ENCODE measurements around the gene TELO2.

Gene TELO2

DNA sequence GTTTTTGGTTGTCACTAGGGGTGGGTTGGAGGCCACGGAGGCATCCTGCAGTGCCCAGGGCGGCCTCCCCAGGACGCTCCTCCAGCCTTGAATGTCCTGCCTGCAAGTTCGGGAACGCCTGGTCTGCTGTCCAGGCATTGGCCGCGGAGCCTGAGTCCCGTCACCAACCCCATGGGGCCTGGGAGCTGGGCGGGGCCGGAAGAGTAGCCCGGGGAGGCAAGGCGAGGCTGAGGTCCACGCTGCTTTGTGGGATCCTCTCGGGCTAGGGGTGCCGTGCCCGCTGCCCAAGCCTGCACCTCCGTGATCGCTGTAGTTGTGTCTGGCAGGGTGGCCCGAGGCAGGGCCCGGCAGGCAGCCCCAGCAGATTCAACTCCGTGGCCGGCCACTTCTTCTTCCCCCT, 12.8 kb downstream of the TELO2 start:
- DNase-seq, result no peak
- intact Hi-C loops (cut with DNase I), result no loop called here

DNA sequence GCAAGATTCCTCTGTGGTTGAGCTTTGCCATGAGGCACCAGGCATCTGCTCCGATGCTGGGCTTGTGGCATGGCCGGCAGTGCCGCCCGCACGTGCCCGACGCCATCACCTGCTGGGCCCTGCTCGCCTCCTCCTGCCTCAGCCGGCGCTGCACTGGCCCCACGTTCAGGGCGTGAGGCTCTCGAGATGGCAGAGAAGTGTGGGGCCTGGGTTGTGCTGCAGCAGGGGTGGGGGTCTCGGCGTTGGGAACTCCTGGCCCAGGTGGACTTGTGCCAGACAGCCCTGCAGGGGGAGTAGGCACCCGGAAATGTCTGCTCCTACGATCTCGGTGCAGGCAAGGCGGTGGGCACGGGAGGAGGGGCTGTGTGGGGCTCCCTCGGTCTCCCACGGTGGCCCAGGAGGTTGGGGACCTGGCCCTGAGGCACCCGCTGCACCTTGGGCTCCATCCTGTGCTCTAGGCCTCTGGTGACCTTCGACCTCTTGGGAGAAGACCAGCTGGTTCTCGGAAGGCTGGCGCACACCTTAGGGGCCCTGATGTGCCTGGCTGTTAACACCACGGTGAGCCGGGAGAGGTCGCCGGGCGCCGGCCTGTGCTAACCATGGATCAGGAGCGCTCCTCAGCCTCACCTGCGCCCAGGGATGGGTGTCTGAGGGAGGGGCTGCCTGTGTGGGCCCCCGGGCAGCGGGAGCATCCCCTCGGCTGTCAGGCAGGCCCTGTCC, 13.5 kb downstream of the TELO2 start:
- intact Hi-C loops (cut with DNase I), result no loop called here
- no peak for DNase-seq

DNA sequence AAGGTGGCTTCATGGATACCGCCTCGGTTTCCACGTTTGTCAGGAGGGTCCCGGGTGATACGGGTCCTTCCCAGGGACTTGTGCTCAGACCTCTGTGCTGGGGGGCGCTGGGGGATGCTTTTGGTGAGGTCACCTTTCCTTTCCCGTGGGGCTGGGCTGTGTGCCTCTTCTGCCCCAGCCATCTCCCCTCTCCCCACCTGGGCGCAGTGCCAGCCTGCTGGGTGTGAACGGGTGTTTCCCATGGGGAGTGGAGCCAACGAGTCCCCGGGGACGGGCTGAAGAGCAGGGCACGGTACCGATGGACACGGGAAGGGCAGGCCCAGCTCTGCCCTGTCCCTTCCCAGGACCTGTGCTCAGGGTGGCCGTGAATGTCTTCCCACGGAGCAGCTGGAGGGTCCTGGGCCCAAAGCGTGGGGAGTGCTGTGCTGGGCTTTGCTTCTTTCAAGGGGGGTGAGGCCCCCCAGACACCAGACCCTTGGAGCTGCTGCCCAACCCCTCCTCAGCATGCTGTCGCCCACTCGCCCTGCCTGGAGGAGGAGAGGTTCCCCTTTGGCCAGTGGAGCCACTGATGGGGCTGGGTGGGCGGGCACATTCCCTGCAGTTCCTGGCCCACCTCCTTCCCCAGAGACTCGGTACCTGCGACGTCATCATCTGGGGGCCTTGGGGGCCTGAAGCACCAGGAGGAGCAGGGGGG, 15.5 kb downstream of the TELO2 start:
- no peak for DNase-seq
- intact Hi-C loops (cut with DNase I), result no loop called here

DNA sequence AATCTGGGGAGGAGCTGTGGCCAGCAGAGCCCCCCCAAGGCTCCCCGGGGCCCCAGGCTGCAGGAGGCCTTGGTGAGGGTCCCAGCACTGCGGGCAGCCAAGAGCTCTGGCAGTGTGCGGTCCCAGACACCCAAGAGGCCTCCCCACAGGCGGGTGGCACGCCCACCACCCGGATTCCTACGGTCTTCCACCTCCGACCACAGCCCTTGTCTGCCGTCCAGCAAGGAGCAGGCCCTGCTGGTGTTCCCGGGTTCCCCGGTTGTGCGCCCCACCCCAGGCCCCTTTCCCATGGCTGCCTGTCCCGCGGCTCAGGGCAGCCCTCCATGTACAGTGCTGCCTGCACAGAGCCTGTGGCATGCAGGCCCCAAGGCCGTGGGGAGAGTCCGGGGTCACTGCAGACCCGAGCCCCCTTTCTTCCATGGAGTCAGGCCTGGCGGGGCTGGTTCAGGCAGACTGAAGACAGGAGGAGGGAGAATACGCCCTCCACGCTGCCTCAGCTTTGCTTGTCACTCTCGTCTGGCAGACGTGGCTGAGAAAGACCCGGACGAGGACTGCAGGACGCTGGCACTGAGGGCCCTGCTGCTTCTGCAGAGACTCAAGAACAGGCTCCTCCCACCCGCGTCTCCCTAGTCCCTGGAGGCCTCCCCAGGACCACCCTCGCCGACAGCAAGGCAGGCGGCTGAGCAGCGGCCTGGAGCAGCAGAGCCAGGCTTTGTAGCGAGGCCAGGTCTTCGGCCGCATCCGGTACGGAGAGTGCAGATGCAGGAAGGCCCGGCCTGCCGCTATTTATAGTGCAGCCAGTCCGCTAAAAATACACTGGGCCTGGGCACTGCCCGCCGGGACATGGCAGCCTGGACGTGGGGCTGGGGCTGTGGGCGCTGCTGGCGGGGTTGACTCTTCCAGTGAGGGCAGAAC, 16.4 kb downstream of the TELO2 start:
- intact Hi-C loops (cut with DNase I), result loop anchor here (10.0 kb wide), 1 partner anchor 65 kb away; no protein-coding TSS in a partner anchor
- no peak for DNase-seq

DNA sequence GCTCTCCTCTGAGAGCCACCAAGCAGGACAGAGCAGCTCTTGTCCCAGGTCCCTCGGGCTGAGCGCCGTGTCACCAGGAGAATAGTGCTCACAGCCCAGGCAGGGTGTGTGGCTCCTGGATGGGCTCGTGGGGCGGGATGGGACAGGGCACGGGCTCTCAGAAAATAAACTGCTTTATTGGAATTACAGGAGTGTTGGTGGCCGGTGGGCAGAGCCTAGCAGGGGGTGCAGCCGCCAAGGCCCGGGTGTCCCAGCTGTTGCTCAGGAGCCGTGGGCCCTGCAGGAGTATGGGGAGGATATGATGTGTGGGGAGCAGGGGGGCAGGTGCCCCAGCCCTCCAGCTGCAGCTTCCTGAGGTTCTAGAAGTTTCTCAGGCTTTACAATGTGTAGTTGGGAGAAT, 17.1 kb downstream of the TELO2 start:
- intact Hi-C loops (cut with DNase I), result loop anchor here (10.0 kb wide), 1 partner anchor 65 kb away; no protein-coding TSS in a partner anchor
- DNase-seq, result no peak

DNA sequence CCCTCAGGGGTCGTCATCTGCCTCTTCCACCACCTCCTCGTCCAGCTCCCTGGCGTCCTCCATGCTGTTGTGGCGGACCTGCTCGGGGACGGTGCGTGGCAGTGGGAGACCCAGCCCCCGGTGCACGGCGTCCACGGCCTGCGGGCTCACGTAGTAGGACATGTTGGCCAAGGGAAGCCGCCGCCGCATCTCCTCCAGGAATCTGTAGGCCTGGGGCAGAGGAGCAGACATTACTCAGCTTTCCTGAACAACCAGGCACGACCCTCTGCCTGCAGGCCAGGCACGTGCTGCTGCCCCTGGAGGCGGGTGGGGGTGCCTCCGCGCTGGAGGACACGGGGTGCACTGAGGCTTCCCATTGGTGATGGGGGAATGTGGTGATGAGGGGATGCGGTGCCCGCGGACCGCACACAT, 17.8 kb downstream of the TELO2 start:
- intact Hi-C loops (cut with DNase I), result loop anchor here (10.0 kb wide), 1 partner anchor 64 kb away; no protein-coding TSS in a partner anchor

DNA sequence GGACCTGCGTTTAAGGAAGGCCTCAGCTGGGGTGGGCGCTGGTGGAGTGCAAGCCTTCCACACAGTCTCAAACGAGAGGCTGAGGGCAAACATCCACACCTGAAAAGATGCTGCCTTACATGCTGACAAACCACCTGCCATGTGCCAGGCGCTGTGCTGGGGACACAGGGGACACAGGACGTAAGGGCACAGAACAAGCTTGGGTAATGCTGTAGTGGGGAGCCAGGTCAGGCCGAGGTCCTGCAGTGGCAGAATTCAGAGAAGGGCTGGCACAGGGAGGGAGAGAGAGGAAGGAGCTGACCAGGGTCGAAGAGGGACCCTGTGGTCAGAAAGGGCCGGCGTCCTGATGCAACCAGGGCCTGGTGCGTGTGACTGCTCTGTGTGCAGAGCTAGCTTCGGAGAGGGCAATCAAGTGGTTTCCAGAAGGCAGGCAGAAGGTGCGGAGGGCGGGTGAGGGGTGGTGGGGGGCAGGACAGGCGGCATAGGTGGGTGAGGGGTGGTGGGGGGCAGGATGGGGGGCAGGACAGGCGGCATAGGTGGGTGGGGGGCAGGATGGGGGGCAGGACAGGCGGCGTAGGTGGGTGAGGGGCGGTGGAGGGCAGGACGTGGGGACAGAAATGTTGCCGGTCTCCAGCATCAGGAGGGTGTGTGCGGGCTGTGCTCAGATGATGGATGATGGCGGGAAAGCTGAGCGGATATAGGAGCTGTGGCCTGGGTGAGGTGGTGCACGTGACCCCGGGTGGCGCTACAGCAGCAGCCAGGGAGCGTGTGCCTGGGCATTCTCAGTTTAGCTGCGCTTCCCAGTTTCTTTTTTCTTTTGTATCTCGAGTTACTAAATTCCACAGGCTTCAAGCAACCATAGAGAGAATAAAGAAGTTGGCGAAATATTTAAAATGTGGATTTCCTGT, 18.8 kb downstream of the TELO2 start:
- intact Hi-C loops (cut with DNase I), result loop anchor here (10.0 kb wide), 1 partner anchor 63 kb away; no protein-coding TSS in a partner anchor
- no peak for DNase-seq

More for the DNA sequence above, 17.8 kb downstream of the TELO2 start:
- no peak for DNase-seq

DNA sequence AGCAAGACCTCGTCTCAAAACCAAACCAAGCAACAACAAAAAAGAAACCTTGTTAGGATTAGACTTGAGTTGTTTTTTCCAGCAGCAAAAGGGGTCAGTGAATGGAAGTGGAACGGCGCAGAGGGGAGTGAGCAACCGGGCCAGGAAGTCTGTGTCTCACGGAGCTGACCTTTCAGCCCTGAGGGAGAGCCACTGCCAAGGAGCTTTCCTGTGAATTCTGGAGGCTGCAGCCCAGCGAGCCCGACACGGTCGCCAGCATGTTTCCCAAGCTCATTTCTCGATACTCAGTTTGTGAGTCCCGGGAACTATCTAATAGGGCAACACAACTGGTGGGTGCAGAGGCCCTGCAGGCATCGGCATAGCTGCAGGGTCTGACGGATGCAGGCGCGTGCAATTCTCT, 19.6 kb downstream of the TELO2 start:
- no peak for DNase-seq
- intact Hi-C loops (cut with DNase I), result loop anchor here (10.0 kb wide), 1 partner anchor 62 kb away; no protein-coding TSS in a partner anchor

DNA sequence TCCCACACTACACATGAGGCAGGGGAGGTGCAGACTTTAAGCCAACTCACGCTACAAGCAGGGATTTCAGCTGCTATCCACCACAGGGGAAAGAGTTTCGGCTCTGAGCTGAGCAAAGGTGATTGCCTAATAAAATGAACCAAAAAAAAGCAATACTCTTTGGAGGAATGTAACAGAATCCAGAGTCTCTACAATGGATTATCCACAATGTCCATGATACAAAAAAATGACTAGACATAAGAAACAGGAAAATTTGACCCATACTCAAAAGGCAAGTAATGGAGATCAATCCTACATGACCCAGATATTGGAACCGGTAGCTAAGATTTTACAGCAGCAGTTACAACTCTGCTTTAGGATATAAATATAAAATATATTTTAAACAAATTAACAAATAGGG, 21.3 kb downstream of the TELO2 start:
- intact Hi-C loops (cut with DNase I), result loop anchor here (10.0 kb wide), 1 partner anchor 60 kb away; no protein-coding TSS in a partner anchor
- no peak for DNase-seq

DNA sequence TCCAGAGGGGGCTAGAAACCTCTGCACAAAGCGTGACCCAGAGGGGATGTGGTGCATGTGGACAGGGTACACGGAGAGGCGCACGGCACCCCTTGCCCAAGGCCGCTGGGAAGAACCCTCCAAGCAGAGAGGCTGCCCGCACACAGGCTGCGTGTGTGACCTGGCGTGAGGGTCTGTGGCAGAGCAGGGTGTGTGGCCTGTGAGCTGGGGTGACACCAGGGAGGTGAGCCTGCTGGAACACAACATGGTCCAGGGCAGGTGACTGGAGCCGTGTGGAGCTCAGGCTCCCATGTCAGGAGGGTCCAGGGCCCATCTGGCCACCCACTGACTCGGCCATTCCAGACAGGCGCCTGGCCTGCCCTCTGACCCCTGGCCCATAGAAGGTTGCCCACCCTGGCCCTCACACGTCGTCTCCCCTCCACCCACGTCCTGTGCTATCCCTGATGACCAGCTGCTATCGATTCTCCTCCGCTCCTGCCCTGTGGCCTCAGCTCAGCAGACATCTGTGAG, 25.5 kb downstream of the TELO2 start:
- no peak for DNase-seq
- intact Hi-C loops (cut with DNase I), result loop anchor here (10.0 kb wide), 1 partner anchor 56 kb away; no protein-coding TSS in a partner anchor

DNA sequence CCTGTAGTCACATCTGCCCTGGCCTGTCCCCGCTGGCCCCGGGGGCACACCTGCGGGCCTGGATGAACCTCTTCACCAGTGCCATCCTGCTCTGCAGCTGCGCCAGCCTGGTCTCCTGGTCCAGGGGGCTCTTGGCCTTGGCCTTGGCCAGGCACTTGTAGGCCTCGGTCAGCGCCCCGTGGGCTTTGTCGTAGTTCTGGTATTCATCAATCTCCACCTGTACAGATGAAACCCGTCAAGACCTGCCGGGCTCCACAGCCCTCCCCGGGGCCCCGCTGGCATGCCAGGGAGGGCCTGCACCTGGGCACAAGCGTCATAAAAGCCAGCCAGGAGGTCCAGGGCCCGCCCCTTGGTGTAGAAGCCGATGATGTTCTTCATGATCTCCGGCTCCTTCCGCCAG, 26.7 kb downstream of the TELO2 start:
- DNase-seq, result no peak
- intact Hi-C loops (cut with DNase I), result loop anchor here (10.0 kb wide), 1 partner anchor 55 kb away; no protein-coding TSS in a partner anchor

DNA sequence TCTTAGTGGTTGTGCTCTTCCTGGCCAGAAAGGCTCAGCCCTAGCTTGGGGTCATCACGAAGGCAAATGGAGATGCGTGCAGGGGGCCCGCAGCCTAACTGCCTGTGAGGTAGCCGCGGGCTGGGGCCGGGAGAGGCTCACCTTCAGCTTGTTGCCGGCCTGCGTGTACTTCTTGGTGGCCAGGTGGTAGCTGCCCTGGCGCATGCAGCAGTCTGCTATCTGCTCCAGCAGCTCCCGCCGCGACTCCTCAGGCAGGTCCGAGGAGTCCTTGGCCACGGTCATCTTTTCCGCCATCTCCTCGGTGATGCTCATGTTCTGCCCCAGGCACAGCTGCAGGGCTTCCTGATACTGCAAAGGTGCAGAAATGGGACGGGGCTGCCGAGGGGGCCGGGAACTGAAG, 27.3 kb downstream of the TELO2 start:
- intact Hi-C loops (cut with DNase I), result no loop called here
- DNase-seq, result no peak

DNA sequence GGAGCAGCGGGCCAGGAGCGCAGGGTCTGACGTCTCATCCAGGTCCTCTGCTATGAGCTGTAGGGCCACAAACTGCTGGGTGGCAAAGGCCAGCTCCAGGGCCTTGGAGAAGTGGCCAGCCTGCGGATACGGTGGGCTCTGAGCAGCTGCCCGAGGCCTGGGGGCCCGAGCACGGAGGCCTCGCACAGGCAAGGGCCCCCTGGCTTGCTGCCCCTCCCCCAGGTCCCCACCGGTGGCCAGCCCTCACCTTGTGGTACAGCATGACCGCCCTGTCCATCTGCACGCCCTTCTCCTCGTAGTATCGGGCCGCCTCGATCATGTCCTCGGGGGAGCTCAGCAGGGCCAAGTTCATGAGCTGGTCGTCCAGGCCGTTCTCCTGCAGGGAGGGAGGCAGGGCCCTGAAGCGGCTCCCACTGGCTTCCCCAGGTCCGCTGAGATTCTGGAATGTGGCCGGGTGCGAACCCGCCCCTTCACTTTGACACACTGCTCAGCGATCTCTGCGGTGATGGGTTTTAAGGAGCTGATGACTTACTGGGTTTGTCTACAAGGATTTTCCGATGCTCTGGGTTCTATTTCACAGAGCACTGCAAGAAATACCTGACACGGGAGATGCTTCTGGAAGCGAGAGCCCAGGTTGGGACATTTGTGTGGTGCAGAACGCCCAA, 30.6 kb downstream of the TELO2 start:
- no peak for DNase-seq
- intact Hi-C loops (cut with DNase I), result no loop called here

DNA sequence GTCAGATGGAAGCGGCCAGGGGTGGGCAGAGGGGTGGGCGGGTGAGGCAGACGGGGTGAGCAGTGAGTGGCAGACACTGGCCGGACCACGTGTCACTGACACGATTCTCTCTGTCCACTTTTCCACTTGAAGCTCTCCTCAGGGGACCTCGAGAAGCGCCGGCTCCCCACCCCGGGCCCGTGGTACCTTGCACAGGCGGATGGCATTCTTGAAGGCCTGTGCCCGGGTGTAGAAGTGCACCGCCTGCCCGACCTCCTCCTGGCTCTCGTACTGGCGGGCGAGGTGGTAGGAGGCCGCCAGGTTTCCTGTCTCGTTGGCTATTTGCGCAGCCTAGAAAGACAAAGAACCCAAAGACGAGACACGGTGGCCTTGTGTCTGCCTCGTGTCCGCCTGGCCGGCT, 31.2 kb downstream of the TELO2 start:
- intact Hi-C loops (cut with DNase I), result no loop called here
- DNase-seq, result no peak

DNA sequence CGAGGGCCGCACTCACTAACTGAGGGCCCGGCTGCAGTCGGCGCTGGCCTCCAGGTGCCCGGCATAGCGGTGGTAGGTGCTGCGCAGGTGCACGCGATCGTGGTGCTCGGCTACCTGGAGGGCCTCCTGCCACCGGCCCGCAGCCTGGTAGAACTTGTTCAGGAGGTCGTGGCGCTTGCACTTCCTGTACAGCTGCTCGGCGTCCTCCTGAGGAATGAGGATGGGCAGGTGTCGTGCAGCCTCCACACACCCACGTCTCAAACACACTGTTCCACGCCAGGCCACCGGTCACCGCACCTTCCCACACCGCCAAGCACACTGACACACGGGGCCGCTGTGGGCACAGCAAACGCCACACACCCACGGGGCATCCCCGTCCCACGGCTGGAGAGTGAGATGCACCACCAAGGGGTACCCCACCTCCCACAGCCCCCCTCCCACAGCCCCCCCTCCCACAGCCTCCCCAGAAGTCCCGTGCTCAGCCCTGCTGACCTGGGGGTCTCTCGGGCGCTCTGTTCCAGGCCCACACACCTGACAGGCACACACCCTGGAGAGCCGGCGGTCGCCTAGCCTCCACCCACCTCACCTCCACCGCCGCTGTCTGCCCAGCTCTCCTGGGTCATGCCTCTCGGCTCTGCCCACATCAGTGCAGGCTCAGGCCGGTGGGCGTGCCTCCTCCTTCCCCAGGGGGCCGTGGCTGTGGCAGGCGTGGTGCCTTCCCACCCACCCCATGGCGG, 32.9 kb downstream of the TELO2 start:
- DNase-seq, result no peak
- intact Hi-C loops (cut with DNase I), result no loop called here

DNA sequence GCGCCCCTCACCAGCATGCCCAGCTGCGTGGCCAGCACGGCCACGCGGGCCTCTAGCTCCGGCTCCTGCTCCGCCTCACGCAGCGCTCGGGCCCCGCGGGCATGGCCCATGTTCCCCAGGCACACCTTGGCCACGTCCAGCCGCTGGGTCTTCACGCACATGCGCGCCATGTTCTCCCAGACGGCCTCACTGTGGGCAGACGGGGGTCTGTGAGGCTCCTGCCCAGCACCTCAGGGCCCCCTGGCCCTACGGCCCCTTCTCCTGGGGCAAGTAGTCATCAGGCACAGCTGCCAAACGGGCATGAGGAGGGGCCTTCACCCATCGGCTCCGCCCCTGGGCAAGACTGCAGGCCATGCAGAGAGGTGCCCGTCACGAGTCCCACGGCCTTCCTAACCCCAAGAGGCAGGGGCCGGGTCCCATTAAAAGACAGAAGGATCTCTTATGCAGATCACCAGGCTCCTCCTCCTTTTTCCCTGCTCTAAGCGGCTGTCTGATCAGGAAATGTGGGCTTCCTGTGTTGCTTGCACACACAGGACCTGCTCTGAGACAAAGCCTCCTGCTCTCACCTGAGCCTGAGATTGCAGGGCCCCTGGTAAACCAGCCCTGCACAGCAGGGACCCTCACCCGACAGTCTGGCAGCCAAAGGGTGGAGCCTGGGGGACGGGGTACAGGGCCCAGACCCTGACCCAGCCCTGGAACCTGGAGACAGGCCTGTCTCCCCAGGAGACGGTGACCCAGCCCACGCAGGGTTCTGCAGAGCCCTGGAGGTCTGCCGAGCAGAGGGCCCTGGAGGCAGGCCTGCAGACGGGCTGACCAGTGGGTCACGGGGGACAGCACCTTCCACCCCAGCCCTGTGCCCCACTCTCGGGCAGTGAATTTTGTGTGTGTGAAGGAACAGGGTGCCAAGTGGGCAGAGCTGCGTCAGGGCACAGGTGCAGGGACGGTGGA, 33.7 kb downstream of the TELO2 start:
- intact Hi-C loops (cut with DNase I), result no loop called here

More for the DNA sequence above, 33.7 kb downstream of the TELO2 start:
- DNase-seq, result no peak
